ENCODE results near the gene UBE2G2.

DNA sequence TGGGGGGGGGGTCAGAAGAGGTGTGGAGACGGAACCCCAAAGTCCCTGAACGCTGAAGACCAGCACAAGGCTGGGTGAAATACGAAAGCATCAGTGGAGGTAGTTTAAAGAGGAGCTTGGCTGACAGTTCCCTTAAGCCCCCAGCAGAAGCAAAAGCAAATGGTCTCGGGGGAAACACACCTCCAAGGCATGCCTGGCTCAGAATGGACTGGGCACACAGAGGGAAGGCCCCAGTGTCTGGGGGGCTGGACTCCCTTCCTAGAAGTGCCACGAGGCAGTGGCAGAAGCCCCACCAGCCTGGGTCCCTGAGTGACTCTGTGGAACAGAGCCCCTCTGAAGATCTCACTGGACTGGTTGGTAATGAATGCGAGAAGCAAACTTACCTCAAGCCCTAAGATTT, 43.9 kb downstream of the UBE2G2 start:
- TF ChIP-seq, protein P1, sequence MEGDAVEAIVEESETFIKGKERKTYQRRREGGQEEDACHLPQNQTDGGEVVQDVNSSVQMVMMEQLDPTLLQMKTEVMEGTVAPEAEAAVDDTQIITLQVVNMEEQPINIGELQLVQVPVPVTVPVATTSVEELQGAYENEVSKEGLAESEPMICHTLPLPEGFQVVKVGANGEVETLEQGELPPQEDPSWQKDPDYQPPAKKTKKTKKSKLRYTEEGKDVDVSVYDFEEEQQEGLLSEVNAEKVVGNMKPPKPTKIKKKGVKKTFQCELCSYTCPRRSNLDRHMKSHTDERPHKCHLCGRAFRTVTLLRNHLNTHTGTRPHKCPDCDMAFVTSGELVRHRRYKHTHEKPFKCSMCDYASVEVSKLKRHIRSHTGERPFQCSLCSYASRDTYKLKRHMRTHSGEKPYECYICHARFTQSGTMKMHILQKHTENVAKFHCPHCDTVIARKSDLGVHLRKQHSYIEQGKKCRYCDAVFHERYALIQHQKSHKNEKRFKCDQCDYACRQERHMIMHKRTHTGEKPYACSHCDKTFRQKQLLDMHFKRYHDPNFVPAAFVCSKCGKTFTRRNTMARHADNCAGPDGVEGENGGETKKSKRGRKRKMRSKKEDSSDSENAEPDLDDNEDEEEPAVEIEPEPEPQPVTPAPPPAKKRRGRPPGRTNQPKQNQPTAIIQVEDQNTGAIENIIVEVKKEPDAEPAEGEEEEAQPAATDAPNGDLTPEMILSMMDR (IDR thresholded peaks at IDR 0.05), result no peak
- TF ChIP-seq POLR2A (IDR thresholded peaks at IDR 0.05) (no peak), POLR2AphosphoS5 (IDR thresholded peaks at IDR 0.05) (no peak), EP300 (IDR thresholded peaks at IDR 0.05) (no peak)

Measured in stomach (tissue), 4 donors.